ENCODE results near the gene UBL5.

DNA sequence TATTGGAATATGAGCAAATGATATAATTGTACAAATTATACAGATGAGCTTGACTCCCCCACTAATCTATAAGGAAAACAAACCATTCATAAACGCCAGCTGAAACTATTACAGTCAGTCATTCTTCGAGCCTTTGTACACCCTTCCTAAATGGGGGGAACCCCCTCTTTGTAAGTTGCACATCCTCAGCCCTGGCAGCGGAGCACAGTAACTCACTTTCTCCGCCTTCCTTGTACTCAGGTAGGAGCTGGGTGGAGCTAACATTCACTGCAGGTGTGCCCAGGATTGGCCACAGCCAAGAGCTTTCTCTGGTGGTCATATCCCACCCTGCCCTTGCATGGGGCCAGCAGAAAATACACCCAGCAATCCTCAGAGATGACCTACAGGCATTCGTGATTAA, 36.0 kb downstream of the UBL5 start:
- no peak for TF ChIP-seq TAF1 (IDR thresholded peaks at IDR 0.05; ENCODE audit: borderline replicate concordance, insufficient read depth, low read length)
- no peak; the same call in 1 of the 2 replicates for TF ChIP-seq POLR2AphosphoS5 (IDR thresholded peaks at IDR 0.05; ENCODE audit: low read depth, low read length)
- TF ChIP-seq REST (IDR thresholded peaks at IDR 0.05; ENCODE audit: insufficient read depth in 1 of 2, low read depth in 2 of 2, low read length in 2 of 2) = no peak

Data from PFSK-1 (cell line).